ENCODE data around the gene RALGAPA2. TPM values are rescaled to one million over a fixed set of nuclear protein-coding genes. Genes with fewer than 3 reads are reported as not detected.

Gene RALGAPA2
- total and polyA plus RNA-seq, 2 of the 13 experiments (the other 11 are each of a cell fraction or from before 2014, with no cell fraction given): 13.8 to 17.7 TPM

GRCh38 chr20:20713244-20713765 lies 861 bp upstream of the RALGAPA2 start (continued):
- TF ChIP-seq LCORL (IDR thresholded peaks at IDR 0.05) (no peak), LCORL (CRISPR knock-in tag; IDR thresholded peaks at IDR 0.05) (peak; percentile 7; the same call in 1 of the 2 replicates), ZNF614 (CRISPR knock-in tag; IDR thresholded peaks at IDR 0.05; ENCODE audit: borderline replicate concordance) (no peak; the same call in 1 of the 2 replicates), HCFC1 (IDR thresholded peaks at IDR 0.05; ENCODE audit: low read depth, low read length) (no peak), ARID4A (CRISPR knock-in tag; IDR thresholded peaks at IDR 0.05; ENCODE audit: borderline replicate concordance) (no peak), ZBTB34 (CRISPR knock-in tag; IDR thresholded peaks at IDR 0.05) (no peak), KLF16 (CRISPR knock-in tag; IDR thresholded peaks at IDR 0.05) (no peak), ZNF44 (CRISPR knock-in tag; IDR thresholded peaks at IDR 0.05) (no peak), CREM (IDR thresholded peaks at IDR 0.05) (no peak), CREM (CRISPR knock-in tag; IDR thresholded peaks at IDR 0.05) (no peak), CSRNP2 (CRISPR knock-in tag; conservative IDR thresholded peaks at IDR 0.05; ENCODE audit: low read depth) (no peak), ZBTB21 (CRISPR knock-in tag; IDR thresholded peaks at IDR 0.05) (no peak), ZBTB3 (CRISPR knock-in tag; IDR thresholded peaks at IDR 0.05; ENCODE audit: borderline replicate concordance, low read depth) (no peak), ADNP (CRISPR knock-in tag; IDR thresholded peaks at IDR 0.05) (no peak), ZNF20 (CRISPR knock-in tag; IDR thresholded peaks at IDR 0.05) (no peak), GTF2F1 (IDR thresholded peaks at IDR 0.05; ENCODE audit: low read length) (no peak), MAFG (CRISPR knock-in tag; IDR thresholded peaks at IDR 0.05) (no peak)
- TF ChIP-seq, protein P1, sequence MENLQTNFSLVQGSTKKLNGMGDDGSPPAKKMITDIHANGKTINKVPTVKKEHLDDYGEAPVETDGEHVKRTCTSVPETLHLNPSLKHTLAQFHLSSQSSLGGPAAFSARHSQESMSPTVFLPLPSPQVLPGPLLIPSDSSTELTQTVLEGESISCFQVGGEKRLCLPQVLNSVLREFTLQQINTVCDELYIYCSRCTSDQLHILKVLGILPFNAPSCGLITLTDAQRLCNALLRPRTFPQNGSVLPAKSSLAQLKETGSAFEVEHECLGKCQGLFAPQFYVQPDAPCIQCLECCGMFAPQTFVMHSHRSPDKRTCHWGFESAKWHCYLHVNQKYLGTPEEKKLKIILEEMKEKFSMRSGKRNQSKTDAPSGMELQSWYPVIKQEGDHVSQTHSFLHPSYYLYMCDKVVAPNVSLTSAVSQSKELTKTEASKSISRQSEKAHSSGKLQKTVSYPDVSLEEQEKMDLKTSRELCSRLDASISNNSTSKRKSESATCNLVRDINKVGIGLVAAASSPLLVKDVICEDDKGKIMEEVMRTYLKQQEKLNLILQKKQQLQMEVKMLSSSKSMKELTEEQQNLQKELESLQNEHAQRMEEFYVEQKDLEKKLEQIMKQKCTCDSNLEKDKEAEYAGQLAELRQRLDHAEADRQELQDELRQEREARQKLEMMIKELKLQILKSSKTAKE (CRISPR knock-in tag; IDR thresholded peaks at IDR 0.05; ENCODE audit: borderline replicate concordance): no peak

Data from HepG2 (cell line).